HG02571 (cell line): ENCODE measurements around the gene CRYBA2.

Source experiments
- ATAC-seq: cut with Tn5 transposase; IDR thresholded peaks from one replicate; pipeline ENCODE4 v1.9.1; 2021; ENCODE audit warnings: mild to moderate bottlenecking, moderate library complexity; ENCODE audit not compliant: unreplicated experiment

CRYBA2 gene, protein sequence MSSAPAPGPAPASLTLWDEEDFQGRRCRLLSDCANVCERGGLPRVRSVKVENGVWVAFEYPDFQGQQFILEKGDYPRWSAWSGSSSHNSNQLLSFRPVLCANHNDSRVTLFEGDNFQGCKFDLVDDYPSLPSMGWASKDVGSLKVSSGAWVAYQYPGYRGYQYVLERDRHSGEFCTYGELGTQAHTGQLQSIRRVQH

DNA sequence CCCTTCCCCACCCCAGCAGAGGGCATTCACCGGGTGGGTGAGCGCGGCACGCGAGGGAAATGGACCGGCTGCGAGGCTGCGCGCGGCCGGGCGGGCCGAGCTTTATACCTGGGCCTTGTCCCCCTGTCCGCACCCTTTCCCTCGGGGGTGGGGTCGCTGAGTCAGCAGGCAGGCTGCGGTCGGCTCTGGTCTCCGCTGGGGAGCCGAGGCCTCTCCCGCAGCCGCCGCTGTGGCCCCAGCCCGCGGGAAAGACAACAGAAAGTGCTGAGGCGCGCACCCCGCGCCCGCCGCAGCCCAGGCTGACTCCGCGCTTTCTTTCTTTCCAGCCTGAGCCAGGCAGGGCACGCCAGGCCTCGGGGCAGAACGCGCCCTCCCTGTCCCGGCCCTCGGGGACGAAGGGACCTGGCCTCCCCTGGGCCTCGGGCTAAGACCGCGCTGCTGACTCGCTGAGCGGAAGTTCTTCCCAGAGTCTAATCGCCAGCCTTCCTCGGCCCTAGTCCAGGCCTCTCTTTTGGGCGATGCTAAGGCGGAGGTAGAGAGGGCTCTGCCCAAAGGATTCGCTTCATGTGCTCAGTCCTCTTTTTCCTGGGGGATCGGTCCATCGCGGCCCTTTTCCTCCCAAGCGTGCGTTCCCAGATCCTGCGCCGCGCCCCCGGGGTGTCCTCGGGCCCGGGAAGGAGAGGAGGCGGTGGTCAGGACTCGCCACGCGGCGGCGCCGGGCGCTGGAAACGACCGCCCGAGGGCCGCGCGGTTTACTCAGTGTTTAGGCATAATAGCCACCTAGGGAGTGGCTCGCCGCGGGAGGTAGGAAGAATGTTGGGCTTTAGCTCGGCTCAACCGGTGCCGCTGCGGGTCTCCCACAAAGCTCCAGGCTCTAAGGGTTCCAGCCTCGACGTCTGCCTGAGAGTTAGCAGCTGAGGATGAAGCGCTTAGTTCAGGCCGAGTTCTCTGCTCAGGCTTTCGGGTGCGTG, at the start of gene CRYBA2:
CRYBA2 (minus strand) TSS at position 78 of the 971 bp plus-strand sequence. CDS start 246 bp downstream, outside the sequence.
- ATAC-seq: no peak

DNA sequence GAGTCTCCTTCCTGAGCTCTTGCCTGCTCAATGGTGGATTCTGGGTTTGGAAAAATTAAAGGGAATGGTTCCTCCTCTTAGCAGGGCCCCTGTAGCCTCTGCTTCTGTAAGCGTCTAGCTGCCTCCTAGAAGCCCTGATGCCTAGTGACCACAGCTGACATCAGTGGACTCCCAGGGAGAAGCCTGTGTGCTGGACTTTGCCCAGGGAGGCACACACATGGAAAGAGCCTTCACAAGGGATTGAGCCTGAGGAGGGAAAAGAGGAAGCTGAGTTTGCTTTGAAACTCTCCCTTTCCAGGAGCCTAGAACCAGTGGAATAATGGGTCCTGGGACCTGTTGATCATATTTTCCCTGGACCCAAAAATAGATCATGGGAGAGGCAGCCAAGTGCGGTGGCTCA, 49.5 kb upstream of the CRYBA2 start:
- no peak for ATAC-seq

DNA sequence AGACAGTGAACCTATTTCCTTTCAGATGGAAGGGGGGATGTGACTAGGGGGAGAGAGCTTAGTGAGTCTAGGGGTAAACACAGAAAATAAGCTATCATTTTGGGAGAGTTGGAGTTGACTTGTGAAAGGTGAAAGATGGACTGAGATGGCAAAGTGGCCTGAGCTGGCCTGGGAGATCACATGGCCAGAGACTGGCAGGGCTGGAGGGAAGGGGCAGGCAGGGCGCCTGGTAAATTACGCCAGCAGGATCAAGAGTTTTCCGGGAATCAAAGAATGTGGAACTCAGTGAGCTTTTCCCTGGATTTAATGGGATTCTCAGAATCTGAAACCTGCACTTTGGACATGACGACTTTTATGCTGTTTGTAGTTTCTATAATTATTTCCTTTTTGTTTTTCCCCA, 48.9 kb upstream of the CRYBA2 start:
- no peak for ATAC-seq

DNA sequence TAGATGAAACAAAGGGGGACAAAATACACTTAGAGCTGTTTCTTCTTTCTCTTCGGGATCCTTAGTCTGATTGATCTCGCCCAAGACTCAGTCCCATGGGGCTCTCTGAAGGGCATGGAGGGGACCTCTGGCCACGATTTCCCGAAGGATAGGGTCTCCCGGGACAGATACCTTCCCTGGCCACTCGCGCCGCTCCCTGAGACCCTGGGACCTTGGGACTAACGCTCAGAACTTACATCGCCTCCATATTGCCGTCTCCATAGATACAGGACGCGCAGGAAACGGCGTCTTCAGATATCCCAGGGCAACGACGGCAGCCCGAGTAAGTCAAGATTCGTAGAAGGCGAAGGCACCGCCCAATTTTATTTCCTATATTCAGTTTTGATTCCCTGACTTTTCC, 48.0 kb upstream of the CRYBA2 start, which contains the start of gene CFAP65:
CFAP65 (minus strand) TSS at position 265 of the 400 bp plus-strand sequence. CDS start 2,468 bp downstream, outside the sequence.
- no peak for ATAC-seq

DNA sequence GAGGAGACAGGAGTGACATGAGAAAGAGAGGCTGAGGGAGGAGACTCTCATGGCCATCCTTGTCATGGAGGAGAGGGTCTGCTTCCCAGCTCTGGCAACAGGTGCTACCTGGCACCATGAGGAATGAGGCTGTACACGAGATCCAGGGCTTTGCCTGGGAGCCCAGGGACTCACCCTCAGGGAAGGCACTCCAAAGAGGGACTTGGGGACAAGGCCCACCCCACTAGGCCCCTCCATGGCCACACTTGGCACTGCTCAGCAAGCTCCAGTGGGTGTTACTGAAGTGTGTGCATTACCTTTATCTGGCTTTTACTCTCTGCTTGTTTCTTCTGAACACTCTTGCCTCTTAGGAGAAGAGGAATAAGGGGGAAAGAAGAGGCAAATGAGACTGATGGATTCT, 45.4 kb upstream of the CRYBA2 start:
- no peak for ATAC-seq

DNA sequence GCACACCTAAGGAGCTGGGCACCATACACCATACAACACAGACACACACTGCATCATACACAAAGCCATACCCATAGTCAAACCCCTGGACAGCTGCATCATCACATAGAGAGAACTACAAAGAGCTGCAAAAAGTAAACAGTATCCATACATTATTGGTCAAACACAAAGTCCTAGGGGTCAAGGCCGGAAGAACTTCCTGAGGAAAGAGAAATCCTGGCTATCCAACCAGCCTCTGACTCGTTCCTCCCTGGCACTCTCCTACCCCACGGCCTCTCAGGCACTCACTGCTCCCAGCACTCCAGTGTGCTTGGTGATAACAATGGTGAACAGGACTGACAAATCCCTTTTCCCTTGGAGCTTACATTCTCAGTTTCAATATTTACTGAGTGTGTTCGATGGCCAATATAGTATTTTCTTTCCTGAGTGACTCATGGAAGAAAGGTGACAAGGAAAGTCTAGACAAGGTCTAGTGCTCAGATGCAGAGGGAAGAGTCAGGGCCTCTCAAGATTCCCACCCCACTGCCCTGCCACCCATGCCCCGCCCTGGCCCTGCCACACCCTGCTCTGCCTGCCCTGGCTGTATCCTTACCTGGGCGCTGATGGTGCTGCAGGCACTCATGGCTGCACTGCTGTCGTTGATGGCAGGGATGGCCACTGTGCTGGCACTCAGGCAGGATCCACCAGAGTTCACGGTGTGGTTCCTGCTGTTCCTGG, 44.7 kb upstream of the CRYBA2 start:
- ATAC-seq: no peak

DNA sequence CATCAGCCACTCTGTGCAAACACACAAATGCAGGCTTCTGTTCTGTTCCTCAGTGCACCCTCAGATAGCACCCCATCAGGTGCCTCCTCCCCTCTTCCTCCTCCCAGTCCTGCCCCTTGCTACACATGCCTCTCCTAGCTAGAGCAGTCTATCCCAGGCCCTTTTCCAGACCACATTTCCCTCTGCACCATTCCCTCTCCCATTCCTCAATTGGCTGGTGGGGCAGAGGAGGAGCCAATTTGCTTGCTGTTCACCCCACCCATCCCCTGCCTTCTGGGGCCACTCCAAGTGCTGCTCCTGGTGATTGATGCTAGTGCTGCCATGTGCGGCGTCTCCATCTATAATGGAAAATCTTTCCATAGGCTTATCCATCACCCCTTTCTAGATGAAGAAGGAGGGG, 42.7 kb upstream of the CRYBA2 start:
- ATAC-seq: no peak

DNA sequence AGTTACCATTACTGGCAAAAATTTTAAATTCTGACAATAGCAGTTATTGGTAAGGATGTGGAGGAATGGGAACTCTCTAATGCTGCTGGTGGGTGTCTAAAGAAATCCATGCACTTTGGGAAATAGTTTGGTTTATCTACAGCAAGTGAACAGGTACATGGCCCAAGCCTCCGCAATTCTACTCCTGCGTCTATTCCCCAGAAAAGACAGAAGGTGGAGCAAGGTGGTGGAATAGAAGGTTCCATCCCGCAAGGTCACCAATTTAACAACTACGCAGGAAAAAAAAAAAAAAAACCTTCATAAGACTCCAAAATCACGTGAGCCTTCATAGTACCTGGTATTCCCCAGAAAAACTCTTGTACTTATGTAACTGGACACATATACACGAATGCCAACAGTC, 41.6 kb upstream of the CRYBA2 start:
- no peak for ATAC-seq

DNA sequence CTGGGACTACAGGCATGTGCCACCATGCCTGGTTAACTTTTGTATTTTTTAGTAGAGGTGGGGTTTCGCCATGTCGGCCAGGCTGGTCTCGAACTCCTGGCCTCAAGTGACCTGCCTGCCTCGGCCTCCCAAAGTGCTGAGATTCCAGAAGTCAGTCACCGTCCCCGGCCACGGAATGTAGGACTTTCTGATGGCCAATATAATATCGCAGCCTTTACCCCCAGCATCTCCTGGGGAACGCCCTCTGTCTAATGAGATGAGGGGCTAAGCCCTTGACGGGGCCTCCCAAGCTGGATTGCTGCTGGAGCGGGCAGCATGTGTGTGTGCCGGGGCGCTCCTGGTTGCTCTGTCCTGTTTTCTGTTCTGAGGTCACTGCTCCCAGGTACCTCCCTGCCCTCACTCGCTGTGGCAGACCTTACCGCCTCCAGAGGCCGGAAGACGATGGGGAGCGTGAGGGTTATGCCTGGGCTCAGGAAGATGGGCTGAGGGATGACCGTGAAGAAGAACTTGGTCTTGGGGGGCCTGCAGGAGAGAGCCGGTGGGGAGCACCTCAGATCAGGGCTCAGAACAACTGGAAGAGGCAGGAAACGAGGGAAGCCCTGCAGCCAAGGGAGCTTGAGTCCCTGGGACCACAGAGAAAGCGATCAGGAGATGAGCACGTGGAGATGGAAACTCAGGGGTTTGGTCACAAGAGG, 39.0 kb upstream of the CRYBA2 start:
- ATAC-seq: no peak

DNA sequence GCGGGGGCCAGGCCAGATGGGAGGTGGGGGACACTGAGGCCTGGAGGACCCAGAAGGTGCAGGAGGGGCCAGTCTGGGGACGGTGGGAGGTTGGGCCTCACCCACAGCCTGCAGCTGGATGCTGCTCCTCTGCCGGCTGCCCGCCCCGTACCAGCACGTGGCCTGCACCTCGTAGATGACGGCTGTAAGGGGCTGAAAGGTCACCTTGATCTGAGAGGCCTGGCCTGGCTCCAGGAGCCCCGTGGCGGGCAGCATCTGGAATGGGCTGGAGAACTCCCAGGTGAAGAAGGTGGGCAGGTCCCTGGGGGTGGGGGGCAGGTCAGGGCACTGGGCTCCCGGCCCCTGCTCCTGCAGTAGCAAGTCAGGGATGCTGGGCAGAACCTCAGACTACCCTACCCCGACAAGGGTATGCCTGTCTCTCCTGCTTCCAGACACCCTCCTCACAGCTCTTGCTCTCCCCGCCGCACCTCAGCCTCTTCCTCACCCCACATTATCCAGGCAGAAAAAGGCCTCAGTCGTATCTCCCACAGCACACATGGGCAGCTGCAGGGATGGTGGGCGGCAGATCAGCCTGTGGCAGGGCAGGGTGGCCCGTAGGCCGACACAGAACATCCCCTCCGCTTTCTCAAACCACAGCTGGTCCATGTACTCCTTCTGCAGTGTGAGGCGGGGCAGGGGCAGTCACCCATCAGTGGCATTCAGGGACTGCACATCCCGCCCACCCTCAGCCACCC, 38.0 kb upstream of the CRYBA2 start:
- no peak for ATAC-seq

DNA sequence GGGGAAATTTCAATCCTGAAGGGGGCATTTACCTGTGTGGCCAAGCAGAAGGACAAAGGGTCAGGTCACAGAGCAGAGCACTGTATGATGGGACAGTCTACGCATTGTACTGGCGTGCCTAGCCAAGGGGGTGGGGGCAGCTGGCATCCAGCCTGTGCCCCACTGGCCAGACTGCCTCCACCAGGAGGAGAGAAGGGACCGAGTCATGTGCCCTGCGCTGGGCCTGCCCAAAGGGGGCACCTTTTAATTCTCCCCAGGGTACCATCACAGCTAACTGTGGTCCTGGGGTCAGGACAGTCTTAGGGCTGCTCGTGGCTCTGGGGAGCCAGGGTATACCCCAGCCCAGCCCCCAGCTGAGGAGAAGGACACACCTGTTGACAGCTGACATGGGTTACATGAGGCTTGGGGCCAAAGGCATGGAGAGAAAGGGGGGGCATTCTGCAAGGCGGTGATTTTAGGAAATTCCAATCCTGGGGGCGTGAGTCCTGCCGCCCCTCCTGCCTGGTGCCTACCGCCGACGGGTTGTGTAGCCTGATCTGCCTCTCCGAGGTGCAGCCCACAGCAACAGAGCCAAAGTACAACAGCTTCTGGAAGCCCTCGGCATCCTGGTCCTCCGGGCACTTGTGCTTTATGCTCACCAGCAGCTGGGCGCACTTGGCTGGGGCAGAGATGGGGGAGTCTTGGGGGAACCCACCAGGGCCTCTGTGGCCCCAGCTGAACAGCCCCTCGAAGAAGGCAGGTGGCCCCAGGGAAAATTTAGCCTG, 37.1 kb upstream of the CRYBA2 start:
- ATAC-seq: no peak

DNA sequence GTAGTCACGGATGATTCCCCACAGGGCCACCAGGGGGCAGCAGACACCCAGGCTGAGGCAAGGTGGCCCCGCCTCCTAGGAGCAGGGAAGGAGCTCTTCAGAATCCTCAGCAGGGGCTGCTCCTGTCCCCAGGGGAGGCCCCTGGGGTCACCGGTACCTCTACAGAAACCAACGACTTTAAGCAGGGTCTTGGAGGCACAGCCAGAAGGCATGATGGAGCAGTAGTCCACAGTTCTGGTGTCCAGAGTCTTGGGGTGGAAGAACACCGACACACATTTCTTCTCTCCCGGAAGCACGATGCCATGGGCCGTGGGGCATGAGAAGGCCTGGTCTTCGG, 36.6 kb upstream of the CRYBA2 start:
- ATAC-seq: peak; percentile 76

DNA sequence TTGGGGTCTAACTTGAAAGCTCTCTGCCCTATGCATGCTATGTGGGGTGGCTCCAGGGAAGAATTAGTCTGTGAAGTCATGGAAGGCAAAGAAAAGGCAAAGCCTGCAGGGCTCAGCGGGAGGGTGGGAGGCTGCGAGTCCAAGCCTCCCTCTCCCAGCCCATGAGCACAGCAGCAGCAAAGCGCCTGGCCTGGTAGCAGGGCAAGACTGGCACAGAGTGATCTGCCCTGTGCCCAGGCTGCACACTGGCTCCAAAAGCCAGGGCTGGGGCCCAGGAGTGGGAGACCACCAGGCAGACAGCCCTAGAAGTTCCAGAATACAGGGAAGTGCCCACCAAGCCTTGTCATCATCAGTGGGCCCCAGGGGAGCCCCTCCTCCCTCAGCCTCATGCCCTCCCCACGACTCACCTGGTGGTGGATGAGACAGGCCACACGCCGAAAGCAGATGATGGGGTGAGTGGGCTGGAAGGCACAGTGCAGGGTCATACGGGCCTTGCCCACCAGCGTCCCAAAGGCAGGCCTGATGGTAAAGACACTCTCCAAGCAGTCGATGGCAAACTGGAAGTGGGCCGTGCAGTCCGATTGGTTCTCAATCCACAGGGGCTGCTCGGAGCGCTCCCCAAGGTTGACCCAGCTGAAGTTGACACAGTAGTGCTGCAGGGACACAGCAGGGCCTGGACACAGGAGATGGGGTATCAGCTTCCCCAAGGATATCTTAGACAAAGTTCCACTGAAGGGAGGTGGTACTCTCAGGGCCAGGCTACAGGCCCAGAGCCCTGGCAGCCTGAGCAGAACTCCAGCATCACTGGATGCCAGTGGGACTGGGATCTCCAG, 36.0 kb upstream of the CRYBA2 start:
- no peak for ATAC-seq

DNA sequence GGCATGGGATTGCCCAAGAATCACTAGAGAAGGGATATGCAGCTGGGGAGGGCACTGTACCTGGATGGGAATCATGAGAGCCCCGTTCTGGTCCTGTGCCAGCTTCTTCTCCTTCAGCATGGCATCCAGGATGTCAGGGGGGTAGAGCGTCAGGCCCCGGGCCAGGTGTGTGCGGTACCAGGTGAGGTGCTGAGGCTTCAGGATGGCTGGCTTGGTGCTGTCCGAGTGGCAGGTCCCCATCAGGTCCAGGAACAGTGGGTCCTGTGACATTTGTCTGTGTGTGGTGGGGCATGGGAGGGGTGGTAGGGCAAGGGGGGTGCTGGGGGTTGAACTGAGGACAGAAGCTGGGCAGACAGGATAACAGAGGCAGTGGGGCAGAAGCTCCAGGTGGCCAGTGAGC, 34.9 kb upstream of the CRYBA2 start:
- ATAC-seq: no peak

DNA sequence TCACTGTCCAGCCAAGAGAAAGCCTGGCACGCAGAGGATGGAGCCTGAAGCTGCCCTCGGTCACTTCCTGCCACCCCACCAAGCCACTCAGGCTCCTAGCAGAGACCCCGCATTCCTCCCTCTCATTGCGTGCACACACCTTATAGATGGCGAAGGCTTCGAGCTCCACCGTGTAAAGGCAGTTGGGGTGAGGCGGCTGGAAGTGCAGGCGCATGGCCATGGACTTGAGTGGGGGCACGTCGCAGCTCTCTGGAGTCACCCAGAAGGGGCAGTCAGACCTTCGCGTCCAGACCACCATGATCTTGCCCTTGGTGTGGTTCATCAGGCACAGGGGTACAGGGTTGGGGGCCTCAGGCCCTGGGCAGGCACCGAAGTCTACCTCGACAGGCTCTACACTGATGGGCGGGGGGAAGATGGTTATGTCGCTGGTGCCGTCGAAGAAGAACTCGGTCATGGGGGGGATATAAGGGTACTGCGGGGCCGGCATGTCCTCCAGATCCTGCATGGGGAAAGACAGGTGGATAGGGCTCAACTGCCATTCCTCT, 34.4 kb upstream of the CRYBA2 start:
- no peak for ATAC-seq

DNA sequence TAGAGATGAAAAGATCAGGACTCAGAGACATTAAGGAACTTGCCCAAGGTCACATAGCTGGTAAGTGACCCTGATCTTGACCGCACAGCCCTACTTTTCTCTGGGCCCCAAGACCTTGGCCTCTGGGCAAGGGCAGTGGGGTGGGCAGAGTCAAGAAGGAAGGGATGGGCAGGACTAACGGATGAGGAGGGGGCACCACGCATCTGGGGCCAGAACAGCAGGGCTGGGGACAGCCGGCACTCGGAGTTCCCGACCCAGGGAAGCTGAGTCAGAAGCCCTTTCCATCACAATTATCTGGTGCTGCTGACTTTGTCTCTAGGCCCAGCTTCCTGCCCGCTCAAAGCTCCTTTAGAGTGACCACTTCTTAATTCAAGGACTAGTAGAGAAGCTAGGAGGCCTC, 33.7 kb upstream of the CRYBA2 start:
- ATAC-seq: no peak

DNA sequence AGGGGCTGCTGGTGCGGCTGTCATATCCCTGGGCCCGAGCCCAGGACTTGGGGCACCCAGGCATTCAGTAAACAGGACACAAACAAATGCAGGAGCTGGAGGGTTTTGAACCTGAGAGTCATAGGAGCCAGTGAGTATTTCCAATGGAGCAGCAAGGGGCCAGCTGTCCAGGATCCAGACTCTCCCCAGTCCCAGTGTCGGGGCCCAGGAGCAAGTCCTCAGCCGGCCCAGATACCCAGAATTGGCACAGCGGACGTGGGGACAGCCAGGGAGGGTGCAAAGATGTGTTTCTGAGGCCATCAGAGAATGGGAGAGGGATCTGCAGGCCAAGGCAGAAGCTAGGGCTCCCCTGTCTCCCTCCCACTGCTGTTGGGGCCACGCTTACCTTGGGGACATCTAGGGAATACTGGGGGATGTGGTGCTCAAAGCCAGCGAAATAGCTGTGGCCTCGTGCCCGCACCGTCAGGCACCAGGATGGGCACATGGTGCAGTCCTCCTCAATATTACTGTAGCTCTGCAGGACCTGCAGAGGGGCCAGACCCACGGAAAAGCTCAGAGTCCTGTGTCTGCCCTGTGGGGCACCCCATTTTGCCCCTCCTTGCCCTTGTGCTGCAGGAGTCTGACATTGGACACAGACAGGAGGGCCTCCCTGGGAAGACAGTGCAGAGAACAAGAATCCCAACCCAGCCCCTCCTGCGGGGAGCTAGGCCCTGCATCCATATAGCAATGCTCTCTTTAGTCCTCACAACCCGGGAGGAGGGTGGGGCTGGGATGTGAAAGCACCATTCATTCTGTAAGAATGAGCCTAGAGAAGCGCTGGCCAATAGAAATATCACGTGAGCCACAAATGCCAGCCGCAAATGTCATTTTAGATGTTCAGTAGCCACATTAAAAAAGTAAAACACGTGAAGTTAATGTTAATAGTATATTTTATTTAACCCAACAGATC, 32.7 kb upstream of the CRYBA2 start:
- ATAC-seq: no peak
